ENCODE data around the gene BARHL1. TPM values are rescaled to one million over a fixed set of nuclear protein-coding genes. Genes with fewer than 3 reads are reported as not detected.
"Not testable (repeated sequence)": the region's sequence is repeated elsewhere in the genome, so short reads cannot be mapped to it uniquely, and the experiment has no call there.

Gene BARHL1
- total RNA-seq, 1 donor from 2014 or later = not detected

DNA sequence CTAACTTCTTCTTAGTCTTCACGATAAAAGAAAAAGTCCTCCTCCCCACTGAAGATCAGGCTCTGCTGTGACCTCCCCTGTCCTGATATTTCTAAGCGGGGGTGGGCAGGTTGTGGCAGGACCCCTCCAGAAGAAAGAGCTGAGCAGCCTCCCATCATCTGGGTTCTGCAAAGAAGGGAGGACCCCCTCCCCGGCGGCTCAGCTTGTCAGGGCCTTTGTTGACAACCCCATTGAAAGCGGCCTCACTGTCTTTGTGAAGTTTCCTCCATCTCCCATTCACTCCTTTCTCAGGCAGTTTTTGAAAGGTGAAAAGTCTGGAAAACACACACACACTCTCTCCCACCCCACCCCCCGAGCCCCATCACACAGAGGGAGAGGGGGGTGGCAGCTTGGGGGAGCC, 26.2 kb upstream of the BARHL1 start:
- no peak for DNase-seq (ENCODE audit: low read depth)

DNA sequence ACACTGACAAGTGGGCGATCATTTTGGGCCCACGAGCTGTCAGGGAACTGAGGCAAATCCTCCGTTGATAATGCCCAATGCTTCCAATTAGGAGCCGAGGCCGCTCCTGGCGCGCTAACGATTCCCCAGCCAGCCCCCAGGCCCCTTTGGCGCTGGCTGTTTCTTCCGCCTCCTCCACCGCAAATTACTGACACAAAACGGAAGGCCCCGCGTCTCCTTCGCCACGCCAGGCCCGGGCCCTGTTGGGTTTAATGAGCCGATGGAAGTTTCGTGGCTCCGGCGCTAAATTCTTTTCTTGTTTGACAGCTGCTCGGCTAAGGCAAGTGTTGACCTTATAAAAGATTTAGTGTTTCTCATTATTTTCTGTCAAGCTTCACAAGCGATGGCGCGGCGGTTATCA, 25.7 kb upstream of the BARHL1 start:
- no peak for DNase-seq (ENCODE audit: low read depth)

GRCh38 chr9:132557159-132557558, 25.2 kb upstream of the BARHL1 start:
- DNase-seq (ENCODE audit: low read depth) = no peak

DNA sequence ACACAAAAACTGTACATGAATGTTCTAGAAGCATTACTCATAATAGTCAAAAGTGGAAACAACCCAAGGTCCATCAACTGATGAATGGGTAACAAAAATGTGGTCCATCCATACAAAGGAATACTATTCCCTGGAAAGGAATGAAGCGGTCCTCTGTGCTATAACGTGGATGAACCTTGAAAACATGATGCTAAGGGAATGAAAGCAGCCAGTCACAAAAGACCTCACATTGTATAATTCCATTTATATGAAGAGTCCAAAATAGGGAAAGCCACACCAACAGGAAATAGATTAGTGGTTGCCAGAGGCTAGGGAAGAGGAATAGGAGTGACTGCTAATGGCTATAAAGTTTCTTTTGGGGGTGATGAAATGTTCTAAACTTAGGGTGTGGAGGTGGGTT, 22.7 kb upstream of the BARHL1 start:
- DNase-seq (ENCODE audit: low read depth) = no peak

DNA sequence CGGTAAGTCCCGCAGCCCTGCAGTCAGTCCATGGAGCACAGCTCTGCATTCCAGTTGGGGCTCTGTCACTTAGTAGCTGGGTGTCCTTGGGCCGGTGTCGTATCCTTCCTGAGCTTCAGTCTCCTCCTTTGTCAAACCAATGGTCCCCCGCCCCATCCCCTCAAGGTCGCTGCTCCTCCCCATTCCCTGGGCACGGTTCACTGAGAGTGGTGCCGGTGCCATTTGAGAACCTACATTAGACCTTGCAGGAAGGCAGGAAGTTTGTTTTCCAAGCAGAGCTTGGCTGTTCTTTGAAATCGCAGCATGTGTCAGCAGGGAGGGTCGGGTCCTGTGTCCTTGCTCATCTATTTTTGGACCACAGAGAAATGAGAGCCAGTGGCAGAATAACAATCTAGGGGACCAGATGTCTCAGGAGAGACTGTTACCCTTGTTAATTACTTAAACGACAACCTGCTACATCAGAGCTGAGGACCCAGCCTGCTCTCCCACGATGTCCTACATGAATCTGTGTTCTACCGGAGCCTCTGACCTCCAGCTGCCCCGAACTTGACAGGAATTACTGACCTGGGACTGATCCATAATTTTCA, 21.7 kb upstream of the BARHL1 start:
- no peak for DNase-seq (ENCODE audit: low read depth)

GRCh38 chr9:132562306-132562573, 20.2 kb upstream of the BARHL1 start:
- no peak for DNase-seq (ENCODE audit: low read depth)

DNA sequence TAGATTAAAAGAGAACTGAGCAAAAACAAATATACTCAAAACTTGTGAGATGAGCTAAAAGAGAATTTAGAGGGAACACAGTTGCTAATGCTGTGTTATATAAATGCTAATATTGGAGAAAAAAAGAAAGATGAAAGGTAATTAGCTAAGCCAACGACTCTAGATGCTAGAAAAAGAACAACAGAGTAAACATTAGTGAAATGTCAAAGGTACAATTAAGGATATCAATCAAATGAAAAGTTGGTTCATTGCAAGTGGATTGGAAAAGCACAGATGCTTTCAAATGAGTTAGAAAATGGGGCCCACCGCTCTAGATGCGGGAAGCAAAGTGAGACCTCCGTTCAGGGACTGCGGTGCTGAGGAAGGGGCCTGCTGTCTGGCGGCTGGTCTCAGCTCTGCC, 17.9 kb upstream of the BARHL1 start:
- DNase-seq (ENCODE audit: low read depth) = no peak

- DNase-seq (ENCODE audit: low read depth) = not testable (repeated sequence)
Observed at GRCh38 chr9:132568787-132569186, 13.6 kb upstream of the BARHL1 start.

GRCh38 chr9:132571806-132572600, 10.4 kb upstream of the BARHL1 start:
- DNase-seq (ENCODE audit: low read depth) = no peak

DNA sequence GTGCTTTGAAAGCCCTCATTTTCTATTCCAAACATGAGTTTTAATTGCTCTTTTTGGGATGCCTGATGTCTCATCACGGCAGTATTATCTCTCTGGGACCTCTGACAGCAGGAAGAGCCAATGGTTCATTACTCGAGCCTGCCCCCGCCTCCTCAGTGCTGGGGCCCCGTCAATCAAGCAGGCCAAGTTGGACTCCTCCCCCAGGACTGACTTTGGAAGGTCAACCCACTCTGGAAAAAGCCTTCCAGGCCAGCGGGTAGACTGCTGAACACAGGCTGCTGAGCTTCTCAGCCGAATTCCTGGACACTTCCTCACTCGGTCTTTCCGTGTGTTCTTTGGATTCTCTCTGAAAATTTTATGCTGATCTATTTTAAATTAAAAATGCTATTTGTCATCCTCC, 9.5 kb upstream of the BARHL1 start:
- no peak for DNase-seq (ENCODE audit: low read depth)

- DNase-seq (ENCODE audit: low read depth) = peak; percentile 36
Observed at GRCh38 chr9:132575005-132575609, 7.3 kb upstream of the BARHL1 start.

DNA sequence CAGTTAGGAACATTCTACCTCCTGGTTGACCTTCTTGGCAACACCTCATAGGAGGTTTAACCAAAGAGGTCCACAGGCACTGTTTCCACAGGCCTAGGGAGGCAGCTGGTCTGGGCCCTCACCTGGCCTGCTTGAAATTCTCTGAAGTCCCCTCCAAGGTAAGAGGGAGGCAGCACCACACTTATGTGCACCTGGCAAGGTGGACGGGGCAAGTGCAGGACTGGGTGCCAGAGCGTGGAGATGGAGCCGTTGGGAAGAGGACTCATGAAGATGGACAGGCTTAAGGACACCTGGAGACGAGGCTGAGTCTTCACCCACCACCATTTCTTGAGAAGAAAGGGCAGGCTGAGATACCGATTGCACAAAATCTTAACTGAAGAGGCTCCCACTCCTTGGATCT, 6.6 kb upstream of the BARHL1 start:
- no peak for DNase-seq (ENCODE audit: low read depth)

- no peak for DNase-seq (ENCODE audit: low read depth)
Observed at GRCh38 chr9:132577119-132577518, 5.3 kb upstream of the BARHL1 start.

GRCh38 chr9:132578367-132578932, 4.0 kb upstream of the BARHL1 start:
- DNase-seq (ENCODE audit: low read depth) = no peak

- no peak for DNase-seq (ENCODE audit: low read depth)
Observed at GRCh38 chr9:132579427-132579798, 3.0 kb upstream of the BARHL1 start.

GRCh38 chr9:132582786-132583583, 579 bp downstream of the BARHL1 start:
- no peak for DNase-seq (ENCODE audit: low read depth)

GRCh38 chr9:132583584-132584304, 1.3 kb downstream of the BARHL1 start:
- DNase-seq (ENCODE audit: low read depth) = no peak

GRCh38 chr9:132584601-132585560, 2.5 kb downstream of the BARHL1 start:
- no peak for DNase-seq (ENCODE audit: low read depth)

DNA sequence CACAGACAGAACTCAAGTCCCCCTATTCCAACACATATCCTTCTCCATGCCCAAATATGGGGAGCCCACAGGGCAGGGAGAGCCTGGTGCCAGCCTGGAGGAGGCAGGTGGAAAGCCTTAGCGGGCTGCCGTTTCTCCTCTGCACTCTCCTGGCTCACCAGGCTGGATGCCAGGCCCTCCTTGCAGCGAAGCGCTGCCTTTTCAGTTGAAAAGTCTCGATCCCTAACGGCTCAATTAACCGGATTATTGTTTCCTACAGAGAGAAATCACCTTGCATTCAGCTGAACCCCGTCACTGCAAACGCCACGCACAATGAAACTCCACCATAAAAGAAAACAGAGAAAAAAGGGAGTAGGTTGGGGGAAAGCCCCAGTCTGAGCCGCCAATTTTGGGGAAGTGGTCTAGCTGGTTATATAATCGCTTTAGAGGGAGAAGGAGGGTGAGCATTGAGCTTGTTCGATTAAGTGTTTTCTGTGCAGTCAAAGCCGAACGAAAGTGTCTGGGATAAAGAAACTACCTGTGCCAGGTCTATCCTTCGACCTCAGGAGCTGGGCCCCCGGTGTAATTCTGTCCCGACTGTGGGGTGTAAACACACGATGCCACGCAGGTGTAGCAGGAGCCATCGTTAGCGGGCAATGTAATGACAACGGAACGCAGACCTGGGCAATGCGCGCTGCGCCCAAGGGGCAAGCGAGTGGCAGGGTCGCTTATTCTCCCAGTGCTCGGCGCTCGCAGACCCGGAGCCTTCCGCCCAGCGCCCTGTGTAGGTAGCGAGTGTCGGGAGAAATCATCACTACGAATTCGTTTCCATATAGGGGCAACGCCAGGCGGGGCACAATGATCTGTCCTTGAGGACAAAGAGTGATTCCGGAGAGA, 3.8 kb downstream of the BARHL1 start:
- no peak for DNase-seq (ENCODE audit: low read depth)
